CD4-positive, alpha-beta T cell treated with Interferon gamma for 1 hour (primary cell): ENCODE measurements around the gene NEURL1B.

Source experiments
- DNase-seq: peaks from one replicate; pipeline ENCODE4 v3.0.0-alpha.2; 2020

NEURL1B gene

DNA sequence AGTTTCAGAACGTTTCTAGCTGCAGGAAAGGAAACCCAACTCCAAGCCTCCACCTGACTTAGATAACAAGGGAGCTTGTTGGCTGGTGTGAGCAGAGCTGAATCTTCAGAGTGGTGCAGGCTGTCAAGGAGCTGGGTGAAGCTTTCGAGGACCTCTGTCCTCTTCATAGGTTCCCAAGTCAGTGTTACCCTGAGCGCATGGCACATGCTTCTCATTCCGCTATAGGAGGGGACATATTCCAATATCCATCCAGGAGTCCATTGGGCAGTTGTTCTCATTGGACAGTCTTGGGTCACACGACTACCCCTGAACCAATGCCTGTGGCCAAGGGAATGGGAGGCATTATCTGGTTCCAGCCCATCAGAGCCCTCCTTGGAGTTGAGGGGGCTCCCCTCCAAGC lies 79.6 kb downstream of the NEURL1B start:
- DNase-seq, result no peak

DNA sequence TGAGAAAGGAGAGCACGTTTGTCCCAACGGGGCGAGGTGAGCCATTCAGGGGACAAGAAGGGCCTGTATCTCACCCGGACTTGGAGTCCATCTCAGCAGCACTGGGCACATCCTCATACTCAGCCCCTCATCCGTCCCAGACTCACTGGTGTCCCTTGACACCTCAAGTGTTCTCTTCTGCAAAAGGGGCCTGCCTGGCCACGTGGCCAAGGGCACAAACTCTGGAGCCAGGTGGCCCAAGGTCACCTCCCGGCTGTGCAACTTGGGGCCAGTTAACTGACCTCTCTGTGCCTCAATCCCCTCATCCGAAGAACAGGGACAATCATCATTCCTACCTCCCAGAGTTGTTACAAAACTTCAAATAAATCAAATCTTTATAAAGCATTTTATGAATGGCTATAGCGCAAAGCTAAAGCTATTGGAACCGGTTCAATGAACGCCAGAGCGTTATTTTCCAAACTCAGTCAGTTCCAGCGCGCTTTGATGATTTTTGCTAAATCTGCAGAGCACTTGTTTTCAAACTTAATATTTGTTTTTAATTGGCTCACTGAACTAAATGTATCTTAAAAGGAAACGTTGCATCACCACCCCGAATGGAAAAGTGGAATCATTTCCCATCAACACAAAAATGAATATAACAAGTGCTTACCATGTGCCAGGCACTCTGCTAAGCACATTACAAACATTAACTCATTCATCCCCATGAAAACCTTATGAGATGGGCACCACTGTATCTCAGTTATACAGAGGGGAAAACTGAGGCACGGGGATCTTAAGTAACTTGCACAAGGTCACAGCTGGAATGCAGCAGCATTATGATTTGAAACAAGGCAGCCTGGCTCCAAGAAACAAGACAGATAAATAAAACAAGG lies 80.6 kb downstream of the NEURL1B start:
- no peak for DNase-seq

GRCh38 chr5:172722327-172722815 lies 81.3 kb downstream of the NEURL1B start:
- DNase-seq, result peak; percentile 46

GRCh38 chr5:172723508-172723907 lies 82.4 kb downstream of the NEURL1B start:
- DNase-seq, result no peak

DNA sequence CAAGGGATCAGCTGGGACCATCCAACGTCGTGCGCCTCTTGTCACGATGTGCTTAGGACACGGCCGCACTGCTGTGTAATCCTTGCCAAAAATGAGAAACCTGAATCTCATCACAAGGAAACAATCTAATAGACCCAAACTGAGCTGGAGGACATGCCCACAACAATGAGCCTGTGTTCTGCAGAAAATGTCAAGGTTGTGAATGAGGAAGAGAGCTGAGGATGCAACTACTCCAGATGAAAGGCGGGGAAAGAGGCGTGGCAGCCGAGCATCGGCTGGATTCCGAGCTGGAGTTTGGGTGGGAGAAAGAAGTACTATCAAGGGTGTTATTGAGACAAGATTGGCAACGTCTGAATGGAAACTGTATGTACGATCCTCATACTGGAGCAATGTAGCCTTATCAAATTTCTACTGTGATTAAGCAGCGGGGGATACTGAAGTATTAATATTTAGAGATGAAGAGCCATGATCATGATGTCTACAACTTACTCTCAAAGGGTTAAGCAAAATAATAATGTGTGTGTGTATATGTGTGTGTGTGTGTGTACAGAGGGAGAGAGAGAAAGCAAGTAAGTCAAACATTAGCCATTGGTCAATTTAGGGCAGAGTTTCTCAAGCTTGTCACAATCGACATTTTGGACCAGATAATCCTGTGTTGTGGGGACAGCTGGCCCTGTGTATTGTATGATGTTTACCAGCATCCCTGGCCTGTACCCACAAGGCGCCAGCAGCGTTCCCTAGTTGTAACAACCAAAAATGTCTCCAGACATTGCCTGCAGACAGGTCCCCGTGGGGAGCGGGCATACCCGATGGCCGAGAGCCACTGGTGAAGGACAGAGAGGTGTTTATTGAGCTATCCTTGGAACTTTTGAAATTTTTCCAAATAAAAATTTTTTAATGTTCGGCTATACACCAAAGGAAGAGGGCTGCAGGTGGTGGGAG lies 83.5 kb downstream of the NEURL1B start:
- DNase-seq, result no peak

- DNase-seq, result no peak
Measured at GRCh38 chr5:172725273-172725672, 84.2 kb downstream of the NEURL1B start.

DNA sequence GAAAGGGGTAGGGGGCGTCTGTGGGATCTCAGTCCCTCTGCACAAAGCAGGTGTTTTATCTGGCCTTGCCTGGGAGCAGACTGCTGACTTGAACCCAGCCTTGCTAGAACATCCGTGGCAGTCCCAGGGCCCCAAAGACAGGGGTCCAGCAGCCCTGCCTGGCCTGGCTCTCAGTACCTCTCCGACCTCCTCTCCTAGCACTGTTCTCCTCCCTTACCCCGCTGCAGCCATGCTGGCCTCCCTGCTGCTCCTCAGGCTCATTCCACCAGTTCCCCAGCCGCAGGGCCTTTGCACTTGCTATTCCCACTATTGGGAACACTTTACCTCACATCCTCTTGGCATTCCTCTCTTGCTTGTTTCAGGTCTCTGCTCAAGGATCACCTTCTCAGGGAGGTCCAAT lies 84.7 kb downstream of the NEURL1B start:
- no peak for DNase-seq

DNA sequence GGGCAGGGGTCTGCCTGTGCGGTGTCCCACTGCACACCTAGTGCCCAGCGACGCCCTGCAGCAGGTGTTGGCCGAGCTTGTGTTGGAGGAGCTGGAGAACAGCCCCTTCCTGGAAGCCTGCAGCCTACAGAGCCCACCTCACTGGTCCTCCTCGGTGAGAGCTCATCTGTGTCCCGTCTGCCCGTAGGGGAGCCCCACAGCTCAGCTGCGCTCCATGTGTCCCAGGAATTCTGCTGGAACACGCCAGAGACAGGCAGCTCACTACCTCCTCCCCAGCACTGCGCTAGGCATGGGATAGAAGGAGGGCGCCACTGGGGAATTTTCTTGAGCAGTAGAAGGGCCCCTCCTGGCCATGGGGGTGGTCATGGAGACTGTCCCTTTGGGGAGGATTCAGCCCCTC lies 85.9 kb downstream of the NEURL1B start:
- DNase-seq, result no peak

DNA sequence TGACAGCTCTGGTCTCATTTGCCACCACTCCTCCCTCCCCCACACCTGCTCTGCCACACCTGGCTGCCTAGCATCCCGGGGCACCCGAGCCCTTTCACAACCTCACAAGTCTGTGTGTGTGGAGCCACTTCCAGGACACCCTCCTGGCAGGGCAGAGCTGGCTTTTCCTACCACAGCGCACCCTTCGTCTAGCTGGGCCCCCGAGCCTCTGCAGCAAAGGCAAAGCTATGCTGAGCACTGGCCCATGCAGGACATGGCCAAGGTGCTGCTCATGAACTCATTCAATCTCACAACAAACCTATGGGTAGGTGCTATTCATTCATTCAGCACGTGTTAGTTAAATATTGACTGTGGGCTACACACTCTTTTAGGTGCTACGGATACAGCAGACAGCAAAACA lies 86.5 kb downstream of the NEURL1B start:
- no peak for DNase-seq

DNA sequence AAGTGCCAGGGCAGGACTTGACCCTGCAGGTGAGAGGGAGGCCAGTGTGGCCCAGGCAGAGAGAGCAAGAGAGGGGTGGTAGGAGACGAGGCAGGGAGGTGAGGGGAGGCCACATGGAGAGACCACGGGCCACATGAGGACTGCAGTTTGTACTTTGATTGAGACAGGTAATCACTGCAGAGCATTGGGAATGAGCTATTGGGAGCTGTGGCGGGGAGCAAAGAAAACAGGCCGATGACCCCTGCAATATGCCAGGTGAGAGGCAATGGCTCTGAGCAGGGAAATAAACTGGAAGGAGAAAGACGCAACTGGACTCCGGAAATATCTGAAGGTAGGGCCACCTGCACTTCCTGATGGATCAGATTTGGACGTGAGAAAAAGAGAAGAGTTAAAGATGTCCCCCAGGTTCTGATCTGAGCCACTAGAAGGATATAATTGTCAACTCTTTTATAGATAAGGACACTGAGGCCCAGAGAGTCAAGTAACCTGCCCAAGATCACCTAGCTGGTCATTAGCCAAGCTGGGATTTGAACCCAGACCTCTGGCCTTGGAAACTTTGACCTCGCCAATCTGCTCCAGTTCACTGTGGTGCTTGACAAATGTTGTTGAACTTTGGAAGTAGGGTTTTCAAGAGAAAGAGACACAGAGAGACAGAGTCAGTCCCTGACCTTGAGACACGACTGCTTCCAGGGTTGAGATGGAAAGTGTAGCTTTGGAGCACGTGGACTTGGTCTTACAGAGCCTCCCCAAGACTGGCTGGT lies 87.6 kb downstream of the NEURL1B start:
- DNase-seq, result no peak

GRCh38 chr5:172729588-172729987 lies 88.5 kb downstream of the NEURL1B start:
- no peak for DNase-seq

GRCh38 chr5:172730222-172730621 lies 89.2 kb downstream of the NEURL1B start:
- DNase-seq, result no peak

- DNase-seq, result no peak
Measured at GRCh38 chr5:172730981-172731679, 90.1 kb downstream of the NEURL1B start.

DNA sequence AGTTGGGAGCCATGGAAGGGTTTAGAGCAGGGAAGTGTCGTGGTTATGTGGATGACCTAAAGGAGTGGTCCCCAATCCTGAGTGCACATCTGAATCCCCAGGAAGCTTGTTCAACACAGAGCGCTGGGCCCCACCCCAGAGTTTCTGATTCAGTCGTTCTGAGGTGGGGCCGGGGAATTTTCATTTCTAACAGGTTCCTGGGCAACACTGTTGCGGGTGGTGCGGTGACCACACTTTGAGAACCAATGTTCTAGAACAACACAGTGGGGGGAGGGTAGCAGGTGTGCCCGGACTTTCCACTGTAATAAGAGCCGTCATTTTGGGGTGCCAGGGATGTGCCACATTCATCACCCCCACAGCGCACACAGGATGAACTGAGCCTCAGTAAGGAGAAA lies 90.6 kb downstream of the NEURL1B start:
- no peak for DNase-seq

- DNase-seq, result no peak
Measured at GRCh38 chr5:172732201-172732865, 91.3 kb downstream of the NEURL1B start.

DNA sequence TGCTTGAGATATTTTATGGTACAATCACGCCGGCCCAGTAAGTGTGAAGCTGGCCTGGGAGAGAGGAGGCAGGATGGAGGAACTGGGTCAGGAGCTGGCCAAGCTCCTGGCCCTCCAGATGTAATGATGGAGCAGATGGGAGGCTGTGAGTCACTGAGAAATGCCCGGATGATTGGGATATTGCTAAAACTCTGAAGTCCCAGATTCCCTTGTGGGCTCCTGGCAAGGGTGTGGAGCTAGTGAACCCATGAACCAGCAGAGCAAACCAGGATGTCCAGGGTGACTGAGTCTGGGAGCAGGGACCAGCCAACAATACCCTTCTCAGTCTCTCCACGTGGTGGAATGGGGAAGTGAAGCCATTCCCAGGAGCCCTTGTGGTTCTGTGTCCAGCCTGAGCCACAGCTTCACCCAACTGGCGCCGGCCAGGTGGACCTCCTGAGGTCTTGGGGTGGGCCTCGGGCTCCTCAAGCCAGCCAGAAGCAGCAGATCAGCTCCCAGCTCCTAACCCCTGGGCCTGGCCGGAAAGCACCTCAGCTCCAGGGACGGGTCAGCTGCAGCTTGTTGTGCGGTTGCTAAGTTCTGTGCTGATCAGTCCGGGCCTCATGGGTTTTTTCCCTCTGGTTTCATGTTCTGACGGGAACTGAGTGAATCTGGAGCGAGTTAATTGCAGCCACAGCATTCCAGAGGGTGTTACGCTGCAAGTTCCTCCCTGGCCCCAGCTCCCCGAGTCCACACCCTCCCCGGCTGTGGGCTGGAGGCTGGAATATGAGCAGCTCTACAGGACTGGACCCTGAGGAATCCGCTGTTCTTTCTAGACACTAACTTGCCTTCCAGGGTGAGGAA lies 92.3 kb downstream of the NEURL1B start:
- no peak for DNase-seq

DNA sequence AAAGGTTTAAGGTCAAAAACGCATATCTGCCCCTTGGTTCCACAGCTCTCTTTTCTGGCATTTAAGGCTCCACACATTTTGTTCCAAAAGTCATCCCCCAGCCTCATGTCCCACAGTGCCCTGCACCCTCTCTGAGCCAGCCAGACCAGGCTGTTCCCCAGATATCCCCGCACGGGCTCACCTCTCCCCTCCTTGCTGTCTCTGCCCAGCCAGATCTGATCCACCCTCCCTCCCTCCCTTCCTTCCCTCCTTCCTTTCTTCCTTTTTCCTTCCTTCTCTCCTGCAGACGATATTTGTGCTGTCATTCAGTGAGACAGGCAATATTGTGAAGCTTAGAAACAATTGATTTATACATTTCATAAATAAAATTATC lies 92.9 kb downstream of the NEURL1B start:
- DNase-seq, result no peak

- DNase-seq, result no peak
Measured at GRCh38 chr5:172735141-172735831, 94.2 kb downstream of the NEURL1B start.

DNA sequence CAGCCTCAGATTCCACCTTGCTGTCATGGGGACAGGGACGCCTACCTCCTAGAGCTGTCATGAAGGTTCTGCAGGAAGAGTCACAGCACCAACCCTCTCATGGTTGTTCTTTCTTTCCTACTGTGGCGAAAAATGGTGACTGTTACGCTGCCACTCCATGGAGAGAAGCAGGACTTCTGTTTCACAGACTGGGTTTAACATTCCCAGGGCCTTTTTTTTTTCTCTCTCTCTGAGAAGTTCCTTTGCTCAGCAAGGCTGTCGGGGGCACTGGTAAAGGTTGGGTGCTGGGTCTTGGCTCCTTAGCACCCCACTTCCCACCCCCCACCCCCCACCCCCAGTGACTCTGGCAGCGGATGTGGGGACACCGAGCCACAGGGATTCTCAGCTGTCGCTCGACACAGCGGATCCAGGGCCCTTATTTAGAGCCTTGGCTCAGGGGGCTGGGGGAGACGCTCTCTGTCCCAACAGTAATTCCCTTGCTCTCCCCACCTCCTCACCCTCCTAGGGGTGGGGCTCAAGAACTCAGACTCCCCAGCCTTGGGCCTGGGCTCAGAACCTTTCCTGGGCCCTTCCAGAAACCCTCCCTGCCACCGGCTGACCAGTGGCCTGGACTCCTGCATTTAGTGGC lies 95.6 kb downstream of the NEURL1B start:
- DNase-seq, result no peak

DNA sequence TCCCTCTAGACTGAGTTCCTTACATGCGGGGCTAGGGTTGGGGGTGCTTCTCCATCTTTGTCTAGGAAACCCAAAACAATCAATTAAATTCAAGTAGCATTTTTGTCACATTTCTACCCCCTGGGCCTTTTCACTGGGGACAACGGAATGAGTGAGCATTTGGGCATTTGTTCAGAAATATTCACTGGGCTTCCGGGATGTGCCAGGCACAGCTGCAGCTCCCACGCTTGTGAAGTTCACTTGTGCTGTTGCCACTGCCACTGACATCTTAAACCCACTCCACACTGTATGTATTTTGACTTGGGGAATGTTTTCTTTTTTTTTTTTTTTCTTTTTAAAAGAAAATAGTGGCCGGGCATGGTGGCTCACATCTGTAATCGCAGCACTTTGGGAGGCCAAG lies 98.3 kb downstream of the NEURL1B start:
- no peak for DNase-seq
